ENCODE data around the gene EPHB1. TPM values are rescaled to one million over a fixed set of nuclear protein-coding genes. Genes with fewer than 3 reads are reported as not detected.

EPHB1 gene
- total RNA-seq, 1 experiment from 2014 or later: 7.0 TPM

DNA sequence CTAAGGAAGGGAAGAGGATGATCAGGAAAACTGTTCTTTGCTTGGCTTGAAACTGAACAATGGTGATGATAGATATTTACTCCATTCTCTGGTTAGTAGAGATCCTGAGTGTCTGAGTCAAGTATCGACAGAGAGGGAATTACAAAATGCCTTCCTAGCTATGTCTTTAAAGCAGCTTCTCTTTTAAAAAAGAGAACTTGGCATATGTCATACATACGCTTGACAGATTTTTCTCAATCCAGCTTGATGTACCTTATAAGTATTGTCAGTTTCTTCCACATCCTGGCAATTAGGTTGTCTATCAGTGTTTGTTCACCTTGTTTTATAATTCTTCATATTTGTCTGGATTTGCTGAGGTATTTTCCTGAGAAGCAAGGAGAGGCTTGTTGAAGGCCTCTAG, 5.0 kb upstream of the EPHB1 start (continued):
- TF ChIP-seq, protein P1, sequence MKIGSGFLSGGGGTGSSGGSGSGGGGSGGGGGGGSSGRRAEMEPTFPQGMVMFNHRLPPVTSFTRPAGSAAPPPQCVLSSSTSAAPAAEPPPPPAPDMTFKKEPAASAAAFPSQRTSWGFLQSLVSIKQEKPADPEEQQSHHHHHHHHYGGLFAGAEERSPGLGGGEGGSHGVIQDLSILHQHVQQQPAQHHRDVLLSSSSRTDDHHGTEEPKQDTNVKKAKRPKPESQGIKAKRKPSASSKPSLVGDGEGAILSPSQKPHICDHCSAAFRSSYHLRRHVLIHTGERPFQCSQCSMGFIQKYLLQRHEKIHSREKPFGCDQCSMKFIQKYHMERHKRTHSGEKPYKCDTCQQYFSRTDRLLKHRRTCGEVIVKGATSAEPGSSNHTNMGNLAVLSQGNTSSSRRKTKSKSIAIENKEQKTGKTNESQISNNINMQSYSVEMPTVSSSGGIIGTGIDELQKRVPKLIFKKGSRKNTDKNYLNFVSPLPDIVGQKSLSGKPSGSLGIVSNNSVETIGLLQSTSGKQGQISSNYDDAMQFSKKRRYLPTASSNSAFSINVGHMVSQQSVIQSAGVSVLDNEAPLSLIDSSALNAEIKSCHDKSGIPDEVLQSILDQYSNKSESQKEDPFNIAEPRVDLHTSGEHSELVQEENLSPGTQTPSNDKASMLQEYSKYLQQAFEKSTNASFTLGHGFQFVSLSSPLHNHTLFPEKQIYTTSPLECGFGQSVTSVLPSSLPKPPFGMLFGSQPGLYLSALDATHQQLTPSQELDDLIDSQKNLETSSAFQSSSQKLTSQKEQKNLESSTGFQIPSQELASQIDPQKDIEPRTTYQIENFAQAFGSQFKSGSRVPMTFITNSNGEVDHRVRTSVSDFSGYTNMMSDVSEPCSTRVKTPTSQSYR (CRISPR knock-in tag; IDR thresholded peaks at IDR 0.05): no peak
- TF ChIP-seq HMGA2 (CRISPR knock-in tag; IDR thresholded peaks at IDR 0.05) (no peak), ZNF138 (CRISPR knock-in tag; conservative IDR thresholded peaks at IDR 0.05) (no peak)
- TF ChIP-seq, protein P2, sequence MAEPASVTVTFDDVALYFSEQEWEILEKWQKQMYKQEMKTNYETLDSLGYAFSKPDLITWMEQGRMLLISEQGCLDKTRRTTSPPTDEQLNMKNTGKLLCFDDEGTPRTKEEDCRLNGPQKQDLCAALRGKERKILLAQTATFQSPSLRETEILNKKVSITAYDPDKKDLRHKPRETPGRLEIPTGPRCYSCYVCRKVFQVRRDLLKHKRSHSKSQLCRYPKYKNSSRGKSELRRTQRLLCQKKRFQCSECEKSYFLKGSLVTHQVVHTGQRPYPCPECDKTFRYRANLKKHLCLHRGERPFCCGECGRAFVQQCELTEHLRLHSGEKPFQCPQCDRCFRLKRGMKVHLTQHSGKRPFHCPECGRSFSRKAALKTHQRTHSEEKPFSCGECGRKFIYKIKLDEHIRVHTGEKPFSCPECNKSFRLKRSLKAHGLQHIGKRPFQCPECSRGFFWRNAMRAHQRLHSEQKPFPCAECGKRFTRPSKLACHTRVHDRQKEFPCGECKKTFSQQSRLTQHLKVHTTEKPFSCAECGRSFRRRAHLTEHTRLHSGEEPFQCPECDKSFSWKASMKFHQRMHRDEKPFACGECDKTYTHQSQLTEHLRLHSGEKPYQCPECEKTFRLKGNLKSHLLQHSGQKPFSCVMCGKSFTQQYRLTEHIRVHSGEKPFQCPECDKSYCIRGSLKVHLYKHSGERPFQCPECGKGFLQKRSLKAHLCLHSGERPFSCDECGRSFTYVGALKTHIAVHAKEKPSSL (CRISPR knock-in tag; conservative IDR thresholded peaks at IDR 0.05): no peak
- TF ChIP-seq, protein P3, sequence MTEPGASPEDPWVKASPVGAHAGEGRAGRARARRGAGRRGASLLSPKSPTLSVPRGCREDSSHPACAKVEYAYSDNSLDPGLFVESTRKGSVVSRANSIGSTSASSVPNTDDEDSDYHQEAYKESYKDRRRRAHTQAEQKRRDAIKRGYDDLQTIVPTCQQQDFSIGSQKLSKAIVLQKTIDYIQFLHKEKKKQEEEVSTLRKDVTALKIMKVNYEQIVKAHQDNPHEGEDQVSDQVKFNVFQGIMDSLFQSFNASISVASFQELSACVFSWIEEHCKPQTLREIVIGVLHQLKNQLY (CRISPR knock-in tag; IDR thresholded peaks at IDR 0.05): no peak

DNA sequence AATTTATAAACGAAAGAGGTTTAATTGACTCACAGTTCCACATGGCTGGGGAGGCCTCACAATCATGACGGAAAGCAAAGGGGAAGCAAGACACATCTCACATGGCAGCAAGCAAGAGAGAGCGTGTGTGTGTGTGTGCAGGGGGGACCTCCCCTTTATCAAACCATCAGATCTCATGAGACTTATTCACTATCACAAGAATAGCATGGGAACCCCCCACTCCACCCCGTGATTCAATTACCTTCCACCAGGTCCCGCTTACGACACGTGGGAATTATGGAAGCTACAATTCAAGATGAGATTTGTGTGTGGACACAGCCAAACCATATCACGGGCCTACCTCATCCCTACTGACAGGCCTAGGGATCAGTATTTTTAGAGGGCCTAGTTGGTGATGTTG, 3.1 kb upstream of the EPHB1 start:
- no peak for ATAC-seq
- no peak for TF ChIP-seq ZNF232 (CRISPR knock-in tag; IDR thresholded peaks at IDR 0.05)
- TF ChIP-seq ZNF121 (CRISPR knock-in tag; IDR thresholded peaks at IDR 0.05): no peak
- no peak for TF ChIP-seq JUN (CRISPR knock-in tag; IDR thresholded peaks at IDR 0.05)
- DNase-seq (ENCODE audit: low spot score): no peak
- POLR2A ChIA-PET: interaction anchor here (0.6 kb wide), 1 partner anchor 552 kb away, joined by 3 read pairs; no protein-coding TSS in a partner anchor
- H3K27ac Mint-ChIP-seq: no peak overlapping the region
- H3K36me3 Mint-ChIP-seq: no peaks in the 10 kb centered on the region
- peaks cover 65% of the 10 kb centered on the region for H3K27me3 Mint-ChIP-seq (ENCODE audit: low read depth)
- peaks cover 1% of the 10 kb centered on the region for H3K4me1 Mint-ChIP-seq
- CTCF ChIA-PET: no interaction called here
- no peak overlapping the region for H3K4me3 Mint-ChIP-seq
- H3K9me3 Mint-ChIP-seq: peaks cover 5% of the 10 kb centered on the region; the same call in 1 of the 2 replicates

DNA sequence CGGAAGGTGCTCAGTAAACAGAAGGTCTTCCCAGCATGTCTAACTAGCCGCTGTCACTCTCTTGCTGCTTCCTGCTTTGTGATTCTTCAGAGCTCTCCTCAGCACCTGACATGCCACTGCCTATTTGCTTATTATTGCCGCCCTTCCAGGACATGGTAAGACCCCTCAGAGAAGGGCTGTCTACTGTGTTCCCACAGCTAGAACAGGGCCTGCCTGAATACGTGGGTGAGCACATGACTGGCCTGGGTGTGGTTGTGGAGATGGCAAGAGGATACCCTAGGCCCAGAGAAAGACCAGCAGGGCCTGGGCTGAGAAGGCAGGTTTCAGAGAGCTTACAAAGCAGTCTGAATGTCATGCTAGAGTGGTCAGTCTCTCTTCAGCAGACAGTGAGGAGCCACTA, 2.4 kb upstream of the EPHB1 start:
- CTCF ChIA-PET: no interaction called here

More for the DNA sequence above, 2.4 kb upstream of the EPHB1 start:
- Mint-ChIP-seq H3K4me1 (peaks cover 9% of the 10 kb centered on the region), H3K4me3 (no peak overlapping the region), H3K9me3 (no peaks in the 10 kb centered on the region), H3K27me3 (ENCODE audit: low read depth) (peaks cover 65% of the 10 kb centered on the region), H3K36me3 (no peaks in the 10 kb centered on the region), H3K27ac (no peak overlapping the region)
- ATAC-seq (no peak), DNase-seq (ENCODE audit: low spot score) (no peak)
- POLR2A ChIA-PET: no interaction called here
- TF ChIP-seq ZNF219 (CRISPR knock-in tag; IDR thresholded peaks at IDR 0.05; ENCODE audit: borderline replicate concordance) (no peak), NFYB (CRISPR knock-in tag; conservative IDR thresholded peaks at IDR 0.05; ENCODE audit: low read depth) (no peak), JUN (CRISPR knock-in tag; IDR thresholded peaks at IDR 0.05) (no peak), NFE2L1 (CRISPR knock-in tag; IDR thresholded peaks at IDR 0.05) (no peak), EMX1 (CRISPR knock-in tag; IDR thresholded peaks at IDR 0.05) (no peak), RORB (CRISPR knock-in tag; IDR thresholded peaks at IDR 0.05) (no peak), PRRX2 (CRISPR knock-in tag; IDR thresholded peaks at IDR 0.05) (no peak), ZNF317 (CRISPR knock-in tag; IDR thresholded peaks at IDR 0.05; ENCODE audit: borderline replicate concordance, low read depth) (no peak), MXD4 (CRISPR knock-in tag; IDR thresholded peaks at IDR 0.05; ENCODE audit: borderline replicate concordance) (no peak), CREB1 (CRISPR knock-in tag; IDR thresholded peaks at IDR 0.05) (no peak), FOXK1 (CRISPR knock-in tag; IDR thresholded peaks at IDR 0.05) (no peak), TP53 (CRISPR knock-in tag; IDR thresholded peaks at IDR 0.05) (no peak), ELF4 (CRISPR knock-in tag; IDR thresholded peaks at IDR 0.05; ENCODE audit: low read depth) (no peak), TCF7 (CRISPR knock-in tag; IDR thresholded peaks at IDR 0.05; ENCODE audit: low read depth) (no peak), NR1H2 (CRISPR knock-in tag; IDR thresholded peaks at IDR 0.05) (no peak), ATF1 (CRISPR knock-in tag; IDR thresholded peaks at IDR 0.05) (no peak), NR3C1 (CRISPR knock-in tag; conservative IDR thresholded peaks at IDR 0.05; ENCODE audit: low read depth) (no peak), MYBL2 (CRISPR knock-in tag; IDR thresholded peaks at IDR 0.05) (no peak)
- TF ChIP-seq, protein P4, sequence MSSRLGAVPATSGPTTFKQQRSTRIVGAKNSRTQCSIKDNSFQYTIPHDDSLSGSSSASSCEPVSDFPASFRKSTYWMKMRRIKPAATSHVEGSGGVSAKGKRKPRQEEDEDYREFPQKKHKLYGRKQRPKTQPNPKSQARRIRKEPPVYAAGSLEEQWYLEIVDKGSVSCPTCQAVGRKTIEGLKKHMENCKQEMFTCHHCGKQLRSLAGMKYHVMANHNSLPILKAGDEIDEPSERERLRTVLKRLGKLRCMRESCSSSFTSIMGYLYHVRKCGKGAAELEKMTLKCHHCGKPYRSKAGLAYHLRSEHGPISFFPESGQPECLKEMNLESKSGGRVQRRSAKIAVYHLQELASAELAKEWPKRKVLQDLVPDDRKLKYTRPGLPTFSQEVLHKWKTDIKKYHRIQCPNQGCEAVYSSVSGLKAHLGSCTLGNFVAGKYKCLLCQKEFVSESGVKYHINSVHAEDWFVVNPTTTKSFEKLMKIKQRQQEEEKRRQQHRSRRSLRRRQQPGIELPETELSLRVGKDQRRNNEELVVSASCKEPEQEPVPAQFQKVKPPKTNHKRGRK (CRISPR knock-in tag; IDR thresholded peaks at IDR 0.05; ENCODE audit: borderline replicate concordance): no peak
- TF ChIP-seq, protein P5, sequence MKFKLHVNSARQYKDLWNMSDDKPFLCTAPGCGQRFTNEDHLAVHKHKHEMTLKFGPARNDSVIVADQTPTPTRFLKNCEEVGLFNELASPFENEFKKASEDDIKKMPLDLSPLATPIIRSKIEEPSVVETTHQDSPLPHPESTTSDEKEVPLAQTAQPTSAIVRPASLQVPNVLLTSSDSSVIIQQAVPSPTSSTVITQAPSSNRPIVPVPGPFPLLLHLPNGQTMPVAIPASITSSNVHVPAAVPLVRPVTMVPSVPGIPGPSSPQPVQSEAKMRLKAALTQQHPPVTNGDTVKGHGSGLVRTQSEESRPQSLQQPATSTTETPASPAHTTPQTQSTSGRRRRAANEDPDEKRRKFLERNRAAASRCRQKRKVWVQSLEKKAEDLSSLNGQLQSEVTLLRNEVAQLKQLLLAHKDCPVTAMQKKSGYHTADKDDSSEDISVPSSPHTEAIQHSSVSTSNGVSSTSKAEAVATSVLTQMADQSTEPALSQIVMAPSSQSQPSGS (CRISPR knock-in tag; IDR thresholded peaks at IDR 0.05; ENCODE audit: borderline replicate concordance, low read depth): no peak
